HFFc6 (cell line): ENCODE measurements around the gene SLC37A3. TPM values are rescaled to one million over a fixed set of nuclear protein-coding genes. Genes with fewer than 3 reads are reported as not detected.

Source experiments
- DNase-seq: peaks from one replicate; pipeline ENCODE4 v3.0.0-alpha.2; 2018
- H3K27ac Mint-ChIP-seq: 2 replicates; pipeline ENCODE4 v1.8.0; 2020; ENCODE audit warnings: mild to moderate bottlenecking, mixed read lengths
- H3K27me3 Mint-ChIP-seq: 2 replicates; pipeline ENCODE4 v1.8.0; 2021; ENCODE audit warnings: mild to moderate bottlenecking, moderate library complexity, mixed read lengths; ENCODE audit not compliant: insufficient read depth
- H3K36me3 Mint-ChIP-seq: 2 replicates; pipeline ENCODE4 v1.8.0; 2021; ENCODE audit warnings: low read depth, mixed read lengths
- H3K4me1 Mint-ChIP-seq: 2 replicates; pipeline ENCODE4 v1.8.0; 2020; ENCODE audit warnings: low read depth, mixed read lengths
- H3K4me3 Mint-ChIP-seq: 2 replicates; pipeline ENCODE4 v1.8.0; 2020; ENCODE audit warnings: mild to moderate bottlenecking, moderate library complexity, mixed read lengths
- H3K9me3 Mint-ChIP-seq: 2 replicates; pipeline ENCODE4 v1.8.0; 2020; ENCODE audit warnings: mild to moderate bottlenecking, mixed read lengths
- long read RNA-seq: library from polyadenylated mRNA; unstranded; transcript quantifications from one replicate; pipeline ENCODE4 v2.0.0, GENCODE V29; 2019
- total RNA-seq, 6 experiments: library from RNA; stranded (reverse); fragmentation: NEBNext Ultra II Directional; extraction: Animal tissue kit (Norgen Biotek cat#: 25700); gene quantifications; 2 replicates in 1 of 6; 3 replicates in 5 of 6; pipeline ENCODE4 v1.2.3, GENCODE V29; 2021
- TF ChIP-seq, protein P1 (sequence below): fragments of 200-600 bp; sonication (generic); IDR thresholded peaks from 2 replicates; pipeline ENCODE4 v1.5.0; 2021; ENCODE audit warnings: antibody characterized with exemption, mild to moderate bottlenecking

SLC37A3 gene, protein sequence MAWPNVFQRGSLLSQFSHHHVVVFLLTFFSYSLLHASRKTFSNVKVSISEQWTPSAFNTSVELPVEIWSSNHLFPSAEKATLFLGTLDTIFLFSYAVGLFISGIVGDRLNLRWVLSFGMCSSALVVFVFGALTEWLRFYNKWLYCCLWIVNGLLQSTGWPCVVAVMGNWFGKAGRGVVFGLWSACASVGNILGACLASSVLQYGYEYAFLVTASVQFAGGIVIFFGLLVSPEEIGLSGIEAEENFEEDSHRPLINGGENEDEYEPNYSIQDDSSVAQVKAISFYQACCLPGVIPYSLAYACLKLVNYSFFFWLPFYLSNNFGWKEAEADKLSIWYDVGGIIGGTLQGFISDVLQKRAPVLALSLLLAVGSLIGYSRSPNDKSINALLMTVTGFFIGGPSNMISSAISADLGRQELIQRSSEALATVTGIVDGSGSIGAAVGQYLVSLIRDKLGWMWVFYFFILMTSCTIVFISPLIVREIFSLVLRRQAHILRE
- 10 to 100 TPM; 26.3 to 32.8 (median 27.1) TPM for total RNA-seq
- long read RNA-seq, transcript SLC37A3-201 (15 exons, 3,349 nt), result major isoform, 15 of 28 reads
- long read RNA-seq, partial matches to known transcripts, result 5 of 28 reads
- long read RNA-seq, other reads (novel, unspliced or antisense), result 6 of 28 reads

DNA sequence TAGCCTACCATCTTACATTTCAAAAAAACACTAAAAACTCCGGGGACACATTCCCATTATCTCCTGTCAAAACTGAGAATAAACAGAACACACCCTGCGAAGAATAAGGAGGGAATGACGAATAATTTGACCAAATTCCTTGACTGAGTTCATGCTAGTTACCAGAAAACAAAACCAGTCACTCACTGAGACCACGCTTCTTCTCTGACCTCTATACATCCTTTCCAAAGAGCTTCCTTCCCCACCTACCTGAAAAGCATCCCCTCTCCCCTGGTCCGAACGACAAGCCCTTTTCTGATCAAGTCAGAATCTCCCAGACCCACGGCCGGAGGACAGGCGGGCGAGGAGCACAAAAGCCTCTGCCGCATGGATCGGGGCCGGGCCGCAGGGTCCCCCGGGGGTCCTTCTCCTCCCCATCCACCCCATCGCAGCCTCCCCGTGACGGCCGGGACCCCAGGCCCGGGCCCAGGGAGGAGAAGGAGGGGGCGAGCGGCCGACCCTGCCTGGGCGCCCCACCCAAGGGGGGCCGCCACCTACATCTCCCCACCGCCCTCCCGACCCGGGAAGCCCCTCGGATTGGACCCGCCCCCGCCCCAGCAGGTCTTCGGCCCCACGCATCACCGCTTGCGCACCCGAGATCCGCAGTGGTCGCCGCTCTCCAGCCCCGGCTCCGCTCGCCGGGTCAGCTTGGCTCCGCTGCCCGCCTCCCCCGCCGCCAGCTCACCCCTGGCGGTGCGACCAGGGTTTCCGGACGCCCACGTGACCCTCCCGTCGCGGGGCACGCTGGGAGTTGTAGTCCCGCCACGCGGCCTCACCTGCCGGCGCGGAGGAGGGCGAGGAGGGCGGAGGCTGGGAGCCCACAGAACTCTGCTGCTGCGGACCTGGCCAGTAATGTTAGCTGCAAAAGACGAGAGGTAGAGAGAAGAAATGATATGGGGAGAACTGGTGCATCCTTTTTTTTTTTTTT is at the start of gene SLC37A3:
TSS of gene SLC37A3 (minus strand) at position 747 of the 967 bp plus-strand sequence. CDS start 16,004 bp downstream, outside the sequence.
- peak within 1 kb of the TSS; percentile 93 for H3K27ac Mint-ChIP-seq
- peak within 1 kb of the TSS; percentile 96 for H3K4me3 Mint-ChIP-seq
- peaks cover 4% of the 10 kb centered on the region; the same call in 1 of the 2 replicates for H3K27me3 Mint-ChIP-seq
- peak; percentile 54 for DNase-seq
- no peaks in the 10 kb centered on the region for H3K36me3 Mint-ChIP-seq
- TF ChIP-seq, protein P1, sequence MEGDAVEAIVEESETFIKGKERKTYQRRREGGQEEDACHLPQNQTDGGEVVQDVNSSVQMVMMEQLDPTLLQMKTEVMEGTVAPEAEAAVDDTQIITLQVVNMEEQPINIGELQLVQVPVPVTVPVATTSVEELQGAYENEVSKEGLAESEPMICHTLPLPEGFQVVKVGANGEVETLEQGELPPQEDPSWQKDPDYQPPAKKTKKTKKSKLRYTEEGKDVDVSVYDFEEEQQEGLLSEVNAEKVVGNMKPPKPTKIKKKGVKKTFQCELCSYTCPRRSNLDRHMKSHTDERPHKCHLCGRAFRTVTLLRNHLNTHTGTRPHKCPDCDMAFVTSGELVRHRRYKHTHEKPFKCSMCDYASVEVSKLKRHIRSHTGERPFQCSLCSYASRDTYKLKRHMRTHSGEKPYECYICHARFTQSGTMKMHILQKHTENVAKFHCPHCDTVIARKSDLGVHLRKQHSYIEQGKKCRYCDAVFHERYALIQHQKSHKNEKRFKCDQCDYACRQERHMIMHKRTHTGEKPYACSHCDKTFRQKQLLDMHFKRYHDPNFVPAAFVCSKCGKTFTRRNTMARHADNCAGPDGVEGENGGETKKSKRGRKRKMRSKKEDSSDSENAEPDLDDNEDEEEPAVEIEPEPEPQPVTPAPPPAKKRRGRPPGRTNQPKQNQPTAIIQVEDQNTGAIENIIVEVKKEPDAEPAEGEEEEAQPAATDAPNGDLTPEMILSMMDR, result 0 out of 2 replicates have a peak, but pooled peaks have one; percentile 22
- H3K4me1 Mint-ChIP-seq, result peaks cover 28% of the 10 kb centered on the region
- no peaks in the 10 kb centered on the region for H3K9me3 Mint-ChIP-seq

DNA sequence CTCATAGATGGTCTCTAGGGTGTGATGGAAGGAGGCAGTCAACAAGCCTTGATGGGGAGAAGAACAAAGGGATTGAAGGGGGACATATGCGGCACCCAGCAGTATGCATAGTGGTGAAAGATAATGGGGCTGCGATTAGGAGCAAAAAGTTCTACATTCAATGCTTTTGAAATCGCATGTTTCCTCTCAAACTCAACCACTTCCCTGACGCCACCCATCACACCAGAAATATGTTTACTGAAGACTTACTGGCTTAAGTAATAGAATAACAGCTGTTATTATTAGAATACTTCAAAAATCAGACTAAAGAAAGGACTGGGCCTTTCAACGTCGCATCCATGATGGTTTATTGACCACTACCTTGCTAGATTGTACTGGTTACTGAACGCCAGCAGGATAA is 49.5 kb upstream of the SLC37A3 start:
- TF ChIP-seq, protein P1, result no peak
- Mint-ChIP-seq H3K9me3 (no peaks in the 10 kb centered on the region), H3K4me1 (no peaks in the 10 kb centered on the region), H3K27me3 (peaks cover 1% of the 10 kb centered on the region), H3K27ac (no peak overlapping the region), H3K4me3 (no peak overlapping the region), H3K36me3 (peaks cover 6% of the 10 kb centered on the region)
- DNase-seq, result no peak

DNA sequence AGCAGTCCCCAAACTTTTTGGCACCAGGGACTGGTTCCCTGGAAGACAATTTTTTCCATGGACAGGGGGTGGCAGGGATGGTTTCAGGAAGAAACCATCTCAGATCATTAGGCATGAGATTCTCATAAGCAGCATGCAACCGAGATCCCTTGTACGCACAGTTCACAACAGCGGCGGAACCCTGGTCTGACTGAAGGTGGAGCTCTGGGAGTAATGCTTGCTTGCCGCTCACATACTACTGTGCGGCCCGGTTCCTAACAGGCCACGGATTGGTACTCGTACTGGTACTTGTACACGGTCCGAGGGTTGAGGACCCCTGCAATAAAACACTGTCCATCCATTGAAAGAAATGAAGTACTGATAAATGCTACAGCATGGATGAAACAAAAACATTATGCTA is 48.1 kb upstream of the SLC37A3 start:
- no peak overlapping the region for H3K27ac Mint-ChIP-seq
- H3K36me3 Mint-ChIP-seq, result no peaks in the 10 kb centered on the region
- peaks cover 1% of the 10 kb centered on the region; the same call in 1 of the 2 replicates for H3K27me3 Mint-ChIP-seq
- H3K9me3 Mint-ChIP-seq, result no peaks in the 10 kb centered on the region
- H3K4me3 Mint-ChIP-seq, result no peak overlapping the region
- TF ChIP-seq, protein P1, result no peak
- no peak for DNase-seq
- H3K4me1 Mint-ChIP-seq, result no peaks in the 10 kb centered on the region

DNA sequence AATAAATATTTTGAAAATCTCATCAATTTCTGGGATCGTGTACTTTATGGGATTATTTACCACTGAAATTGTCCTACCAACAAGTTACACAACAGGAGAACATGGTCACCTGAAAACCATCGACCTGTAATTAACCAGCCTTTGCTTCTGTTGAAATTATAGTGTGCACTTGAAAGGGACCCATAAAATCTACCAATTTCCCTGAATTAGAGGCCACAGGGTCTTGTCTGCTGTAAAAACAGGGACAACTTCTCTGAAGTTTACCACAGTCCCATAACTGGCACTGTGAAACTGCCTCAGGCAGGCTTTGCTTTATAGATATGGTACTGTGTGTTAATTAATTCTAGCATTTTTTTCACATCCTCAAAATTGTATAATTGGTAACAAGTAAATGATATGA is 43.2 kb upstream of the SLC37A3 start:
- Mint-ChIP-seq H3K36me3 (no peaks in the 10 kb centered on the region), H3K4me1 (no peaks in the 10 kb centered on the region), H3K27me3 (peaks cover 4% of the 10 kb centered on the region), H3K9me3 (no peaks in the 10 kb centered on the region), H3K4me3 (no peak overlapping the region), H3K27ac (no peak overlapping the region)
- TF ChIP-seq, protein P1, result no peak
- DNase-seq, result no peak

DNA sequence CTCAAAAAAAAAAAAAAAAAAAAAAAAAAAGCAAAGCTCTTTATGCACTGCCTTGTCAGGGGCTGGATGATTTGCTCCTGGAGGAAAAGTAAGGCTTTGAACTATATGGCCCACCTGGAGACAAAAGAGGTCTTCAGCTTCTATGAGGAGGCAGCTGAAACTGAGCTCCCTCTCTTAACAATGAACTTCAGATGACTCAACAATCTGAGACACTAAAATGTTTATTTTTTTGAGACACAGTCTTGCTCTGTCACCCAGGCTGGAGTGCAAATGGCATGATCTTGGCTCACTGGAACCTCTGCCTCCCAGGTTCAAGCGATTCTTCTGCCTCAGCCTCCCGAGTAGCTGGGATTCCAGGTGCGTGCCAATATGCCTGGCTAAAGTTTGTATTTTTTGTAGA is 42.3 kb upstream of the SLC37A3 start:
- H3K4me1 Mint-ChIP-seq, result no peaks in the 10 kb centered on the region
- peaks cover 6% of the 10 kb centered on the region for H3K27me3 Mint-ChIP-seq
- no peak overlapping the region for H3K4me3 Mint-ChIP-seq
- no peak overlapping the region for H3K27ac Mint-ChIP-seq
- TF ChIP-seq, protein P1, result no peak
- no peaks in the 10 kb centered on the region for H3K9me3 Mint-ChIP-seq
- DNase-seq, result no peak
- no peaks in the 10 kb centered on the region for H3K36me3 Mint-ChIP-seq
